GM21447 (cell line): ENCODE results near the gene RPUSD1.

ENCODE experiments used
- ATAC-seq: cut with Tn5 transposase; IDR thresholded peaks from one replicate; pipeline ENCODE4 v1.9.1; 2021; ENCODE audit not compliant: unreplicated experiment

The RPUSD1 gene

DNA sequence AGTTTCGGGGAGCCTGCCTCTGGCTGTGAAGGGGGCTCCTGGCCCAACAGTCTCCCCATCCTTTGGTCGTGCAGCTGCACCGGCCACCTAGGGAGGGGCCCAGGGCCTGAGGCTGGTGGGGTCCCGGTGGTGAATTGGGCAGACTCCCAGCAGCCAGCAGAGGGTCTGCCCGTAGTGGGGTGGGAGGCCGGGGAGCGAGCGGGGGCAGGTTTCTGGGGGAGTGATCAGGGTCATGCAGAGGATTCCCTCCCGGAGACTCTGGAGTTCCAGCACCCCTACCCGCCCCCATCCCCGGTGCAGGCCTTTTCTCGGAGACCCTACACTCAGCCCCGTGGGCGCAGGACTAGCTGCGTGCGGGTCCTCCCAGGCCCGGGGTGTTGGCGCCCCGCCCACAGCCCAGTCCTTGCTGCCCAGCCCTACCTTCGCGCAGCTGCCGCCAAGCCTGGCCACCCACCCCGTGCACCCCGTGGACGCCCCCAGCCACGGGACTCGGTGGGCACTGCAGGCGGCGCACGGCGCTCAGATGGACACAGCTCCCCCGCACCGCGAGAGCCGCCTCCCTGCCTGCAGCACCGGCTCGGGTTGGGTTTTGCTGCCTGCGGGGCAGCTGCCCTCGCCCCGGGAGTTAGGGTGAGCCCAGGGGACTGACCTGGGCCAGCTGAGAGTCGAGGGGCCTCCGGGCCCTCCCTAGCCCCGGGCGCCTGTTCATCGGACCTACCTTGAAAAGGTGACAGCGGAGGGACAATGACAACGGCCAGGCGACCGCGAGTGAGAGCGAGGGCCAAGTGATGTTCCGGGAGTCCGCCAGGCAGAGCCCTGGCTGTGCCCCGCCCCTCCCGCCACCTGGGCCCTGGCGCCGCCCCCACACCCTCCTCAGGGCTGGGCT is 12.0 kb upstream of the RPUSD1 start, which contains the start of gene GNG13:
GNG13 (minus strand) TSS at position 787 of the 886 bp plus-strand sequence. CDS start 1,657 bp downstream, outside the sequence.
- ATAC-seq = no peak

DNA sequence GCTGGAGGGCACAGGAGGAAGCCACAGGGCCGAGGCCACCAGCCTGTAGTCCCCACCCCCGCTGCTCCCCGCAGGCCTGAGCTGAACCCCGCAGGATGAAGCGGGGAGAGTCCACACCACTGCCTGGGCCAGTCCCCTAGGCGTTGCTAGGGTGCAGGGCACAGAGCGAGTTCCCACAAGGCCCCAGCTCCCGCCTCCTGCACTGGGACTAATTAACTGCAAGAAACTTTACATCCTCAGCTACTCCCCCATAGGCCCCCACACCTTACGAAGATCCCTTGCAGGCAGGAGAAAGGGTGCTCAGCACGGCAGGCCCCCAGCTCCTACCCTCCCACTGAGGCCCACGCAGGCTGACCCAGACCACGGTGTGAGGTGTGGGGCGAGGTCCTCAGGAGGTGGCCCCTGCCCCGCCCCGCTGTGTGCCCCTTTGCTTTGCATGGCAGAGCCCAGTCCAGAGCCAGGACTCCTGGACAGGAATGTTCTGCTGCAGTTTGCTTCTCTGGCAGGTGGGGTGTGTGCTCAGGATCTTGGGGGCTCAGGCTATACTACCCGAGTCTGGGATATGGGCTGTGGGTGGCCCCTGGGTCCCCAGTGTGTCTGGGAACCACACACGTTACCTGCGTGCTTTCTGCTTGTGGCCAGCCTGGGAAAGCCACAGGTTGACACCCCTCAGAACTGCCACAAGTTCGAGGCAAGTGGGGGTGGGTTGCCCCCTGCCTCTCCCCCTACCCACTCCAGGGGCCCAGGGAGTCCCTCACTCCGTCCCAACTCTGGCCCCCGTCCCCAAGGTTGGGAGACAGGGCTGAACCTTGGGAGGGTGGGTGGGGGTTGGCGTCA is 11.1 kb upstream of the RPUSD1 start:
- no peak for ATAC-seq

DNA sequence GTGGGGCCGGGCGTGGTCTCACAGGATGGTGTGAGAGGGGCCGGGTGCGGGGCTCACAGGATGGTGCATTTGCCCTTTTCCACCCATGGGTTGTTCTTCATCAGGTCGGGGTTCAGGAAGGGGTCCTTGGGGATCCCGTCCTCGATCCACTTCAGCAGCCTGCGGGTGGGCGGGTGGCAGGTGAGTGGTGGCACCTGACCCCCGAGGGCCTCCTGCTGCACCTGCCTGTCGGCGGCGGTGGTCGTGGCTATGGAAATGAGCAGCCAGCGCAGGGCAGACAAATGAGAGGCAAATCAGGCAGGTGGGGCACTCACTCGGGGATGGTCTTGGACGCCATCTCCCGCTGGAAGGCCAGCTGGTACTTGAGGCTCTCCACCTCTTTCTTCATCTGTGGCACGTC is 10.5 kb upstream of the RPUSD1 start:
- no peak for ATAC-seq

DNA sequence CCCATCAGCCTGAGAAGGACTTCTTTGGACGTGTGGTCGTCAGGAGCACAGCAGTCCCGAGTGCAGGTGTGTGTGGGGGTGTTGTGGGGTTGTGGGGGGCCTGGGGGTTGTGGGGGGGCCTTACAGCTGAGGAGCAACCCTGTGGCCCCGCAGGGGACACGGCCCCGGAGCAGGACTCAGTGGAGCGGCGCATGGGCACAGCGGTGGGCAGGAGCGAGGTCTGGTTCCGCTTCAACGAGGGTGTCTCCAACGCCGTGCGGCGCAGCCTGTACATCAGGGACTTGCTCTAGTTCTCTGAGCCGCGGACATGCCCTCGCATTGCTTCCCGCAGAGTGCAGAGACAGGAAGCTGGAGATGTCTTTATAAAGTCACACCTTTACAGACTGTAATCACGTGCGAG is 9.5 kb upstream of the RPUSD1 start:
- no peak for ATAC-seq

DNA sequence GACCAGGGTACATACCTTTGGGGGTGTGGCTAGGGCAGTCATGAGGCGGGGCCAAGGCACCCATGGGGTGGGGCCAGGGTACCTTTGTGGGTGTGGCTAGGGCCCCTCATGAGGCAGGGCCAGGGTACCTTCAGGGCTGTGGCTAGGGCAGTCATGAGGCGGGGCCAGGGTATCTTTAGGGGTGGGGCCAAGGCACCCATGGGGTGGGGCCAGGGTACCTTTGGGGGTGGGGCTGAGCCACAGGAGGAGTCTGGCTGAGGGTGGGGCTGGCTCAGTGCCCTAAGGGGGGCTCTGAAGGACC is 8.9 kb upstream of the RPUSD1 start:
- ATAC-seq = no peak

DNA sequence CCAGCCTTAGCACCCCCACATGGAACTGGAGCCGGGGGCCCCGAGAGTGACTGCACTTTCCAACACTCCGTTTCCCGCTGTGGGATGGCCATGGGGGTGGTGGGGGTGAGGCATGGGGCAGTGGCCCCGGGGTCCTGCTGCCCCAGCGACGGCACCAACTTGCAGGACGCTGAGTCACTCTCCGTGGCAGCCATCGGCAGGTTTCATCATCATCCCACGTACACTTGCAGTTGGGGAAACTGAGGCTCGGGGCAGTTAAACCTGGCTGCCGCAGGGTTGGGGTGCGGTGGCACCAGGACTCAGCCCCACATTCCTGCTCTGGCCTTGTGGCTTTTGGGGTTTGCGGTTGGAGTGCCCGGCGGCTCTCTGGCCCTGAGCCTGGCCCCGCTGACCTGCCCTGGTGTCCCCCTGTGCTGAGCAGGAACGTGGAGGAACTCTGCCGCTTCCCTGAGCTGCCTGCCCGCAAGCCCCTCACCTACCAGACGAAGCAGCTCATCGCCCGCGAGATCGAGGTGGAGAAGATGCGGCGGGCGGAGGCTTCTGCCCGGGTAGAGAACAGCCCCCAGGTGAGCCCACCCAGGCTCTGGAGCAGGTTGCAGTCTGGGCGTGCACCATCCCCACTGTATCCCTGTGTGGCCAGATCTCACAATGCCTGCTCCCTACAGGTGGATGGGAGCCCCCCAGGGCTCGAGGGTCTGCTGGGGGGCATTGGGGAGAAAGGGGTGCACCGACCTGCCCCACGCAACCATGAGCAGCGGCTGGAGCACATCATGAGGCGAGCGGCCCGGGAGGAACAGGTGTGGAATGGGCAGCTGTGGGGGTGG is 8.3 kb upstream of the RPUSD1 start:
- ATAC-seq = no peak

DNA sequence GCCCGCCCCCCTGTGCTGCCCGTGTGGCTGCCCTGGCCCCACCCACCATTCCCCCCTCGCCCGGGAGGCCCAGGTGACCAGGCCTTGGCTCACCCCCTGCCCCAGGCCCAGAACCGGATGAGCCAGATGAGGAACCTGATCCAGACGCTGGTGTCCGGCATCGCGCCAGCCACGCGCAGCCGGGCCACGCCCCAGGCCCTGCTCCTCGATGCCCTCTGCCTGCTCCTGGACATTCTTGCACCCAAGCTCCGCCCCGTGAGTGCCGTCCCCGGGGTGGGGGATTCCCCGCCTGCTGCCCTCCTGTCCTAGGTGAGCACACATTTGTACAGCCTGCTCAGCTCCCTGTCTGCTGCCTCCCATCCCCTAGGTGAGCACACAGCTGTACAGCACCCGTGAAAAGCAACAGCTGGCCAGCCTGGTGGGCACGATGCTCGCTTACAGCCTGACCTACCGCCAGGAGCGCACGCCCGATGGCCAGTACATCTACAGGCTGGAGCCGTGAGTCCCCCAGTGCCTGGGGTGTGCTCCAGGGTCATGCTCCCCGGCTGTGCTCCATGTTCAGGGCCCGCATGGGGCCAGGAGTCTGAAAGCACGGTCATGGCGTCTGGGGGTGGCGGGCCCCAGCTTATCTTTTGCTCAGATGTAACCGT is 7.5 kb upstream of the RPUSD1 start:
- ATAC-seq = no peak

DNA sequence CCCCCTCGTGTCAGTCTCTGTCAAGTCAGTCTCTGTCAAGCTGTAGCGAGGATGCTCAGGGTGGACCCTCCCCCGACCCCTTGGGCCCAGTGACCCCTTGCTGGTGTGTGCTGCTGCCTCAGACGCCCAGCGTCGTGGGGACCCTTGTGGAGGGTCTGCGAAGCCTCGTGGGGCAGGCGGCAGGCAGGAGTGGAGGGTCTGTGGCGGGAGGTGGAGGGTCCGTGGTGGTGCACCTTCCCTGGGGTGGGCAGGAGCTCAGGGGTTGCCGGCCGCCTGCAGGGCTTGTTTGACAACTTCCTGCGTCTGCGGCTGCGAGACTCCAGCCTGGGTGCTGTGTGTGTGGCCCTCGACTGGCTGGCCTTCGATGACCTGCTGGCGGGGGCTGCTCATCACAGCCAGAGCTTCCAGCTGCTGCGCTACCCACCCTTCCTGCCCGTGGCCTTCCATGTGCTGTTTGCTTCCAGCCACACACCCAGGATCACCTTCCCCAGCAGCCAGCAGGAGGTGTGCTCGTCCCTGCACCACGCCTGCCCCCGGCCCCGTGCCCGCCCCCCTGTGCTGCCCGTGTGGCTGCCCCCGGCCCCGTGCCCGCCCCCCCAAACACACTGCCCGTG is 6.8 kb upstream of the RPUSD1 start:
- no peak for ATAC-seq

DNA sequence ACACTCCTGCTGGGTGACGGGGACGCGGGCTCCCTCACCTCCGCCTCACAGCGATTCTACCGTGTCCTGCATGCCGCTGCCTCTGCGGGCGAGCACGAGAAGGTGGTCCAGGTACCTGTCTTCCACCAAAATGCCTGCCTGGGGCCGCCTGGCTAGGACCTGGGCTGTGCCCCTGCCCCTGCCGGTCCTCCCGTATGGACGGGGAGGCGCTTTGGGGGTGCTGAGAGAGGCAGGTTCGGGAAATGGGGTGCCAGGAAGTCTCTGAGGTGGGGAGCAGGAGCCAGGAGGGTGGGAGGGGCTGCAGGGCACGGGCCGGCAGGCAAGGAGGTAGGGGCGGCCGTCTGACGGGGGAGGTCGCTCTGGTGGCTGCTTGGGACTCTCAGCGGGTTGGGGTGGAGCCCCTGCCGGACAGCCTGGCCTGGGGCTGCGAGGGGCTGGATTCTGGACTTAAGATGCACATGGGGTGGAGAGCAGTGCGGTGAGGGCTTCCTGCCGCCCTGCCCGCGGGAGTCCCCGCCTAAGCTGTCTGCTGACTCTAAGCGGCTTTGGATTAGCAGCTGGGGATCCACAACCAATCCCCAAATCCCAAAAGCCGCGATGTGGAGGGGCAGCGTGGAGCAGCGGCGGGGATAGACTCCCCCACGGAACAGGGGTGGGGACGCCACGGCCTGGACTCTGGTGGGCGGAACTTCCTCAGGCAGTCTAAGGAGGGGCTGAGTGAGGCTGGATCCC is 6.1 kb upstream of the RPUSD1 start:
- no peak for ATAC-seq

DNA sequence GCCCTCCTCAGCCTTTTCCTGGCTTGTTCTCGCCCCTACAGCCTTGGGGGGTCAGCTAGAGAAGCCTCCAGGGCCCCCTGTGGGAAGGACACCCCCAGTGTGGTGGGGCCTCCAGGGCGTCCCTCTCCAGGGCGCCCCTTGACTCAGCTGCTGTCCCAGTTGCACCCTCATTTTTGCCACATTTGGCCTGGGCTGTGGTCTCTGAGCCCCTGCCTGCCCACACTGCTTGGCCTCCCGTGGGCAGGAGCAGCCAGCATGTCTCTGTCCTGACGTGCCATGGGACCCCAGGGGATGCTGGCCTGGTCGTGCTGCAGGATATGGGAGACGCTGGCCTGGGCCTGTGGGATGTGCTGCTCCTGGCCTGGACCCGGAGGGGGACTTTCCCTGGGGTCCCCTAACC is 5.2 kb upstream of the RPUSD1 start:
- no peak for ATAC-seq

DNA sequence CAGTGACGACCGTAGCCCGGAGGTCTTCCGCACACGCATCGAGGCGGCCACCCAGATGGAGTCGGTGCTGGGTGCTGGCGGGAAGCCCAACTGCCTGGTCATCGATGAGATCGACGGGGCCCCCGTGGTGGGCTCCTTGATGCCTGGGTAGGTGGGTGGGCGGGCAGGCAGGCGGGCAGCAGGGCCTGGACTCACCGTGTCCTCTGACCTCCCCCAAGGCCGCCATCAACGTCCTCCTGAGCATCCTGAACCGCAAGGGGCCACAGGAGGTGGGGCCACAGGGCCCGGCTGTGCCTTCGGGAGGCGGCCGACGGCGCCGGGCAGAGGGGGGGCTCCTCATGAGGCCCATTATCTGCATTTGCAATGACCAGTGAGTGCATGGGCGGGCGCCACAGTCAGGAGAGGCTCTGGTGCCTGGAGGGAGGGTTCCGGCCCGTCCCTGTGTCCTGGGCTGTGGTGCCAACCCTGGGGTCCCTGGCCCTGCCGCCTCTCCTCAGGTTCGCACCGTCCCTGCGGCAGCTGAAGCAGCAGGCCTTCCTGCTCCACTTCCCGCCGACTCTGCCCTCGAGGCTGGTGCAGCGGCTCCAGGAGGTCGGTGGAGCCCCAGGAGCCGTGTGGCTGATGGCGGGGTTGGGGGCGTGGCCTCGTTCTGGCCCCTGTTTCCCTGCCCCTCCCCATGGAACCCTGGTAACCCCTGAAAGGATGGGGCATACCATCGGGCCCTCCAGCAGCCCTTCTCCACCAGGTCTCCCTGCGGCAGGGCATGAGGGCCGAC is 4.2 kb upstream of the RPUSD1 start:
- ATAC-seq = no peak

DNA sequence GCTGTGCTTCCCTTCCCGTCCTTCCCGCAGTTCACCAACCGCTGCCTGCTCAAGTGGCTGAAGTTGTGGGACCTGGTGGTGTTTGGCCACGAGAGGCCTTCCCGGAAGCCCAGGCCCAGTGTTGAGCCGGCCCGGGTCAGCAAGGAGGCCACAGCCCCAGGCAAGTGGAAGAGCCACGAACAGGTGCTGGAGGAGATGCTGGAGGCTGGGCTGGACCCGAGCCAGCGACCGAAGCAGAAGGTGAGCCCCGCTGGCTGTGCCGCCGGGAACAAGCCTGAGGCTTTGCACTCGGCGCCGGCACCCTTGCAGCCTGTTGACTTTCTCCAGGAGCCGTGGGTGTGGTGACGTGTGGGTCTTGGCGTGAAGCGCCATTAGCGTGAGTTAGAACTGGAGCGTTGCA is 3.0 kb upstream of the RPUSD1 start:
- ATAC-seq = no peak

DNA sequence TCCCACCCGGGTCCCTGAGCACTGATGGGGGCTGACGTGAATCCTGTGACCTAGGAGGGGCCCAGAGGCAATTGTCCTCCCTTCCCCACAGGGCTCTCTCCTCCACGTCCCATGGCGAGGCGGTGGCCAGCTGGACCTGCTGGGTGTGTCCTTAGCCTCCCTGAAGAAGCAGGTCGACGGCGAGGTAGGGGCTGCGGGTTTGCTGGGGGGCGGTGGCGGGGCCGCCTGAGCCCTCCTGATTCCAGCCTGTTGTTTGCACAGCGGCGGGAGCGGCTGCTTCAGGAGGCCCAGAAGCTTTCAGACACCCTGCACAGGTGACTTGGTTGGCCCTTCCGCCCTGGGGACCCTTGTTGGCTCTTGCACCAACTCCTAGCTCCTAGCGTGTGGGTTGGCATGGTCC is 1.9 kb upstream of the RPUSD1 start:
- ATAC-seq = no peak

DNA sequence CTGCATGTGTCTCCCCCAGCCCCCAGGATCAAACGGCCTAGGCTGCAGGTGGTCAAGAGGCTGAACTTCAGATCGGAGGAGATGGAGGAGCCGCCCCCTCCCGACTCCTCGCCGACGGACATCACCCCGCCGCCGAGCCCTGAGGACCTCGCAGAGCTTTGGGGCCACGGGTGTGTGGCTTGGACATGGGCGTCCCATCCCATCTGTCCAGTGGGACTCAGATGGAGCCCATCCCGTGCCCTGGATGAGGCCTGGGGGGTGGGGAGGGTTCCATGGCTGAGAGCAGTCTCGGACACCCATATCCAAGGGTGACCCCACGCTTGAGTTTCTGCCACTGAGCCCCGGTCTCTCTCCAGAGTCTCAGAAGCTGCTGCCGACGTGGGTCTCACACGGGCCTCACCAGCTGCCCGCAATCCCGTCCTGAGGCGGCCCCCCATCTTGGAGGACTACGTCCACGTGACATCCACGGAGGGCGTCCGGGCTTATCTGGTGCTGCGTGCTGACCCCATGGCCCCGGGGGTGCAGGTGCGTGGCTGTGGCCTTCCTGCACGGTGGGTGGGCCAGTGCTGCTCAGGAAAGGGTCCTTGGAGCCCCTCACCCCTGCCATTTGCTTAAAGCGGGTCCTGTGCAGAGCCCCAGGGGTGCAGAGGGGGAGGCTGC is 1.1 kb upstream of the RPUSD1 start:
- ATAC-seq = no peak

DNA sequence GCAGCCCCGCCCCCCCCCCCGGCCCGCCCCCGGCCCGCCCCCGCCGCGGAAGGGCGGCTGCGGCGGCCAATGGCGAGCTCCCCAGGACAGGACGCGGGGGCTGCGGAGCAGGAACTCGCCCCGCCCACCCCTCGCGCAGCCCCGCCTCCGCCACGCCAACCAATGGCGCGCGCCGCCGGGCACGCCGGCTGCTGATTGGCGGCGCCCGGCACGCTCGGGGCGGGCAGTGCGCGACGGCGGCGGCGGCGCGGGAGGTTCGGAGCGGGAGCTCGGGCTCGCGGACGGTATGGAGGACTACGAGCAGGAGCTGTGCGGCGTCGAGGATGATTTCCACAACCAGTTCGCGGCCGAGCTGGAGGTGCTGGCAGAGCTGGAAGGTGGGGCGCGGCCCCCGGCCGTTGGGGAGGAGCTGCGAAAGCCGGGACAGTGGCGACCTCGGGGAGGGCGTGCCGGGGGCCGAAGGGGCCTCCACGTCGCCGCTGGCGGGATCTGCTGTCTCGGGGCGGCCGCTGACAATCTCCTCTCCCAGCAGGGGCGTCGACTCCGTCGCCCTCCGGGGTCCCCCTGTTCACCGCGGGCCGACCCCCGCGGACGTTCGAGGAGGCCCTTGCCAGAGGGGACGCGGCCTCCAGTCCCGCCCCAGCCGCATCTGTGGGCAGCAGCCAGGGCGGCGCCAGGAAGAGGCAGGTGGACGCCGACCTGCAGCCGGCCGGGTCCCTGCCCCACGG is 382 bp upstream of the RPUSD1 start, which contains the start of gene CHTF18:
CHTF18 (plus strand) TSS at position 222 of the 728 bp plus-strand sequence; CDS start at position 287, 65 bp downstream.
- ATAC-seq = peak; percentile 62

DNA sequence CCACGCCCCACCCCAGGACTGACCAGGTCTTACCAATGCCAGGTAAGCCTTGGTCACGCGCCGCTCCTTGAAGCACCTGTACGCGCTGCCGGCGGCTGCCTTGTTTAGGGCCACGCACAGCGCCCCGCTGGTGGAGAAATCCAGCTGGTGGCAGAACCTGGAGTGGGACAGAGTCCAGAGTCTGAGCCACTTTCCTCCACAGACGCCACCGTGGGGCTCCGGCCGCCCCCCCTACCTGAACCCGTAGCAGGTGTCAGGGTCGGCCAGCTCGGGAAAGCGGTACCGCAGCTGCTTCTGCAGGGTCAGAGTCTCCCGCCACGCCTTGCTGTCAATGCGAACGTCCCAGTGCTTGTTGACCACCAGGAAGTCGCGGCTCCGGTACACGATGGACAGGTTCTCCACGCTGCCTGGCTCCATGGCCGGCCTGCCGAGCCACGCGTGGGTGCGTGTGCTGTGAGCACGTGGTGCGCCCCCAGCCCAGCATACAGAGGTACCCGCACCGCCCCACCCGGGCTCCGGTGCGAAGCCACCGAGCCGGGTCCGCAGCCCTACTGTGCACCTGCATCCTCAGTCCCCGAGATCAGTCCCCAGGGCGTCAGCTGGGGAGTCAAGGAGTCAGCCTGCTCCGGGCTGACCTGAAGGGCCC is 737 bp downstream of the RPUSD1 start:
- ATAC-seq = no peak
